ENCODE measurements around the gene PCYT1B.

DNA sequence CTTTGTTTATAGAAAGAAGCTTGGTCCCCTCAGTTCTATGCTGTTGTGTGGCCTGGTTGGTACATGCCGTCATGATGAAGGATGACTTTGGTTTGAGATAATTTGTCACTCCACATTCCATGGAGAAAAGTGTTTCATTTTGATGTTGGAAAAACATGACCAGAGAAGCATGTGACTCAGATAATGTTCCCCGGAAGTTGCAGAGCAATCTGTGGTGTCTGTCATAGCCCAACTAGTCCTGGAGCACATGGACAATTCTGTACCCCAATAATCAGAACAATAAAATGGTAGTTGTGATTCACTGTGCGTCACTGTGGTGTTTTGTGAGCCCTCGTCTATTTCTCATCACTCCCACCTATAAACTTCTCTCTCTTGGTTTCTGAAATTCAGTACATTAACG is 97.0 kb downstream of the PCYT1B start:
- TF ChIP-seq NR3C1 (CRISPR knock-in tag; conservative IDR thresholded peaks at IDR 0.05; ENCODE audit: low read depth) (no peak), CTCF (IDR thresholded peaks at IDR 0.05) (no peak), MXD4 (CRISPR knock-in tag; IDR thresholded peaks at IDR 0.05; ENCODE audit: borderline replicate concordance) (no peak), CBFB (CRISPR knock-in tag; IDR thresholded peaks at IDR 0.05; ENCODE audit: low read depth) (no peak), PREB (CRISPR knock-in tag; IDR thresholded peaks at IDR 0.05; ENCODE audit: borderline replicate concordance) (no peak), SP1 (CRISPR knock-in tag; conservative IDR thresholded peaks at IDR 0.05) (no peak), ZBTB21 (CRISPR knock-in tag; IDR thresholded peaks at IDR 0.05; ENCODE audit: borderline replicate concordance) (no peak), FOXK1 (CRISPR knock-in tag; IDR thresholded peaks at IDR 0.05) (no peak), FOXJ3 (CRISPR knock-in tag; IDR thresholded peaks at IDR 0.05; ENCODE audit: borderline replicate concordance) (no peak), ATF2 (CRISPR knock-in tag; IDR thresholded peaks at IDR 0.05; ENCODE audit: borderline replicate concordance, low read depth) (no peak)

Data from WTC11 (cell line).